Hematopoietic multipotent progenitor cell treated with erythropoietin and hydrocortisone succinate and interleukin-3 and kit ligand, for 6 days (in vitro differentiated cells): ENCODE measurements around the gene LAMA3.
A peak's percentile ranks its signal among the peaks of the same experiment; 100 is the strongest.

Experiments
- DNase-seq: peaks from one replicate; pipeline ENCODE4 v3.0.0-alpha.2; 2015

Gene LAMA3

GRCh38 chr18:23918395-23919032 lies 229.3 kb downstream of the LAMA3 start:
- DNase-seq = peak; percentile 92

DNA sequence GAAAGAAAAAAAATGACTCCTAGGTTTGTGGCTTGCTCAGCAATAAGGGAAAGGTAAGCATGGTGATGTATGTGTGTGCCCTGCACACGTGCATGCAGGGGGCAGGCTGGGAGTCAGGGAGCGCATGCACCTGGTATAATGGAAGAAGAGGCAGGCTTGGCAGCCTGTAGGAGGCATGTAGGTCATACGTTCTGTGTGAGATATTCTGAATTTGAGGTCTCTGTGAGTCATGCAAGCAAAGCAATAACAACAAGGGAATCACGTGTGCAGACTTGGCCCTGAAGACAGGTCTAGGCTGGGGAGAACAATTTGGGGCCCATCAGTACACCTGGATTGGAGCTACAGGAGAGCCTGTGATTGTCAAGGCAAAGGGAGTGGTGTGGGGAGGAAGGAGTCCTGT lies 230.8 kb downstream of the LAMA3 start:
- no peak for DNase-seq

GRCh38 chr18:23921716-23922285 lies 232.5 kb downstream of the LAMA3 start:
- no peak for DNase-seq

GRCh38 chr18:23922939-23923338 lies 233.7 kb downstream of the LAMA3 start:
- no peak for DNase-seq

GRCh38 chr18:23924813-23925212 lies 235.6 kb downstream of the LAMA3 start:
- no peak for DNase-seq

GRCh38 chr18:23926571-23926970 lies 237.3 kb downstream of the LAMA3 start:
- DNase-seq = no peak

DNA sequence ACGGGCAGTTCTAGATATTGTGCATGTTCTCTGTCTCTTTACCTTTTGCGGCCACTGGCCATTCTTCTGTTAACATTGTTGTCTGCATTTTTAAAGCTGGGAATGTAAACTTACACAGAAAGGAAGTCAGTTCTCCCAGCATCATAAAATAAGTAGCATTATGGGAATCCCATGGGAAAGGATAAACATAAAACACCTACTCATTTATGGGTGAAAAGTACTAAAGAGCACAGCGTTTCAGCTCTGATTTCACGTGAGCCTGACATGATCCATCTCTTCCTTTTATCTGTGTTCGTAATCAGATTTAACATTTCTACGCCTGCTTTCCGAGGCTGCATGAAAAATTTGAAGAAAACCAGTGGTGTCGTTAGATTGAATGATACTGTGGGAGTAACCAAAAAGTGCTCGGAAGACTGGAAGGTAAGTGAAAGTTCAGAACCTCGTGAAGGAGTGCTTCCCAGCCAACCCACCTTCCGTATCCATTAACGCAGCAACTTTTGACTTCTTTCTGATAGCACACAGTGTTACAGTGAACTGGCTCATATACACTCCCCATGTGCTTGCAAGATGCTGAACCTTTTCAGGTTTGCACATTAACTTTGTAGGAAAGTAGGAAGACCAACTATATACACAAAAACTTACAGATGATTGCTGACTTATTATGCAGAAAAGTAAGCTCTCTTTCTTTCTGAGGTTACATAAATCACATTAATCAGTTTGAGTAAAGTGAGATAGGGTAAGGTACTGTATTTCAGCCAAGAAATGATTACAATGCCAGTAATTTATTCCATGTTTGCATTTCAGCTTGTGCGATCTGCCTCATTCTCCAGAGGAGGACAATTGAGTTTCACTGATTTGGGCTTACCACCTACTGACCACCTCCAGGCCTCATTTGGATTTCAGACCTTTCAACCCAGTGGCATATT lies 238.8 kb downstream of the LAMA3 start:
- DNase-seq = no peak

DNA sequence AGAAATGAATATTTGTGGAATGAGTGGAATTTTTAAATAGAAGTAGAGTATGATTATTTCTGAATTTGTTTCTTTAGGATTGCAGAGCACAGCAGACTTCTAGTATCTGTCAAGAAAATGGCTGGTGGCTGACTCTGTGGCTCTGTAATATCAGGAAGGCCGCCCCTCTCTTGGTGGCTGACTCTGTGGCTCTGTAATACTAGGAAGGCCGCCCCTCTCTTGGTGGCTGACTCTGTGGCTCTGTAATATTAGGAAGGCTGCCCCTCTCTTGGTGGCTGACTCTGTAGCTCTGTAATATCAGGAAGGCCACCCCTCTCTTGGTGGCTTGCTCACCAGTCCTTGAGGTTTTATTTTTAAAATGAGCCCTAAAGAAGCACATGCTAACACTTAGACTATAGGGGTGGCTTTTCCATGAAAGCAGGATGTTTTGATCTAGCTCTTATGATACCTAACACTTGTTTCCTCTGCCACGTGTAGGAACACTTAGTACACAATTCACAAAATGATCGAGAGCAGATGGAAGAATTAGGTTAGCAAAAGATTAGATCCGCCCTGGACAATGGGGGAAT lies 240.2 kb downstream of the LAMA3 start:
- no peak for DNase-seq

GRCh38 chr18:23930002-23930401 lies 240.7 kb downstream of the LAMA3 start:
- no peak for DNase-seq

DNA sequence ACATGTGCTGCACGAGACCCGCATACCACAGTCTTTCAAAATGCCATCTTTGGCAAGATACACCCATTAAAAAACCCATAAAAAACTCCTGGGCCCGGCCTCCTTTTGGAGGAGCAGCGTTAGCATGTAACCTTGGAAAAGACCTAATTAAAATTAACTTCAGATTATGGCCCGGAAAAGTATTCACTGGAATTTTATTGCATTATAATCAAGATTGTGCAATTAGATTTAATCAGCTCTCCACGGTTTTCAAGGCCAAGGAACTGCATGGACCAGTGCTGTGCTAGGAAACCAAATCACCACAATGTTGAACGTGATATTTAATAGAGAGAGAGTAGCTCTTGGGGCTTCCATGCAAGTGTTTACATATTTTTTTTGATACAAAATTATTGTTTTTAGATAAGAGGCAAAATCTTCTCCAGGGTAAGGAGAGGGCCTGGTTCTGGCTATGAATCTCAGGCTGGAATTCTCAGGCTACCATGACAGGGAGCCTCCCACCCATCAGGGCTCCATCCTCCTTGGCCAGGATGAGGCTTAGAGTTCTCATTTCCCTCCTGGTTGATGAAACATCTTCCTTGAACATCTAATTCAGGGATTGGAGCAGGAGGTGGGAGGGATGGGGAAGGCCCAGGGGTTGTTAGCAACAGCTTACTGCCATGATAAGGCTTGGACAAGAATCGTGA lies 243.3 kb downstream of the LAMA3 start:
- DNase-seq = no peak

DNA sequence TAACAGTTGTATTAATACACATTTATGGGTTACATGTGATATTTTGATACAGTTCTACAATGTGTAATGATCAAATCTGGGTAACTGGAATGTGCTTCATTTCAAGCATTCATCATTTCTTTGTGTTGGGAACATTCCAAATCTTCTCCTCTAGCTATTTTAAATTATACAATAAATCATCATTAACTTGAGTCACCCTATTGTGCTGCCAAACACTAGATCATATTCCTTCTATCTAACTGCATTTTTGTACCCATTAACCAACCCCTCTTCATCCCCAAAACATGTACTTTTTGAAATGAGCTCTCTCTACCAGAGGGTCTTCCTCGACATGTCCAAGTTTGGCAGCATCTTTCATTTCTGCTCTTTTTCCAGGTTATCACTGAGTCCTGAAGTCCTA lies 244.2 kb downstream of the LAMA3 start:
- no peak for DNase-seq

DNA sequence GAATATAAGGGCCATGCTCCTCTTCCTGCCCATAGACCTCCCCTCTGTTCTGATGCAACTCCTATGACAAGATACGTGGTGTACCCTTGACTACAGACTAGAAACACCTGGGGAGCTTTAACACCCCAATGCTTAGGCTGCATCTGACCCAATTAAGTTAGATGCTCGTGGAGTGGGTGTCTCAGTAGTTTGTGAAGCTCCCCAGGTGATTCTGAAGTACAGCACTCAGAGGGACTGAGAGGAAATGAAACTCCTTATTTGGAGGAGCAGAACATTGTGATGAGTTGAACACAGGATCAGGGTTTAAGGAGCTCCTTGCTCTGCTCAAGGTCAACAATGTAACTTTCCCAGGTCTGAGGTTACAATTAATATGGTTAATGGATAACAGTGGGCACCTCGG lies 245.0 kb downstream of the LAMA3 start:
- DNase-seq = no peak

- DNase-seq = no peak
Observed at GRCh38 chr18:23934863-23935262, 245.6 kb downstream of the LAMA3 start.

GRCh38 chr18:23935804-23936203 lies 246.6 kb downstream of the LAMA3 start:
- no peak for DNase-seq

DNA sequence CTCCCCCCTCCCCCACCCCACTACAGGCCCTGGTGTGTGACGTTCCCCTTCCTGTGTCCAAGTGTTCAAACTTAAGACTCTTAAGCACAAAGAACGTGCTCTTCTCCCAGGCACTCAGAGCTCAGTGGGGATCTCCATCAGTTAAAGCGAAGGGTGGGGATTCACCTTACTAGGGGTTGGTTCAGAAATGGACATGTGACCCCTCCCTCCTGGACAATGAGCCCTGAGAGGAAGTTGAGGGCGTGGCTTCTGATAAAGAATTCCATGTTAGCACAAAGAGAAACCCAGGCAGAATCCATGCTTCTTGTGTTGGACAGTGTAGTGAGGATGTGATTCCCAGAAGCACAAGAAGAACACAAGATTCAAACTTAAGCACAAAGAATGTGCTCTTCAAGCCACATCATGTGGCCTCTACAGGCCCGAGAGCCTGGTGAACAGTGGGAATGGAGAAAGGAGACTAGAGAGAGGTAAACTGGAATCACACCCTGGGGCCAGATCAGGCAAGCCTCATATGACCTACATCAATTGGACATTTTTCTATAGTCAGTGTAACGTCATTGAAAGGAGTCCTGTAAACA lies 247.2 kb downstream of the LAMA3 start:
- peak; percentile 7 for DNase-seq

DNA sequence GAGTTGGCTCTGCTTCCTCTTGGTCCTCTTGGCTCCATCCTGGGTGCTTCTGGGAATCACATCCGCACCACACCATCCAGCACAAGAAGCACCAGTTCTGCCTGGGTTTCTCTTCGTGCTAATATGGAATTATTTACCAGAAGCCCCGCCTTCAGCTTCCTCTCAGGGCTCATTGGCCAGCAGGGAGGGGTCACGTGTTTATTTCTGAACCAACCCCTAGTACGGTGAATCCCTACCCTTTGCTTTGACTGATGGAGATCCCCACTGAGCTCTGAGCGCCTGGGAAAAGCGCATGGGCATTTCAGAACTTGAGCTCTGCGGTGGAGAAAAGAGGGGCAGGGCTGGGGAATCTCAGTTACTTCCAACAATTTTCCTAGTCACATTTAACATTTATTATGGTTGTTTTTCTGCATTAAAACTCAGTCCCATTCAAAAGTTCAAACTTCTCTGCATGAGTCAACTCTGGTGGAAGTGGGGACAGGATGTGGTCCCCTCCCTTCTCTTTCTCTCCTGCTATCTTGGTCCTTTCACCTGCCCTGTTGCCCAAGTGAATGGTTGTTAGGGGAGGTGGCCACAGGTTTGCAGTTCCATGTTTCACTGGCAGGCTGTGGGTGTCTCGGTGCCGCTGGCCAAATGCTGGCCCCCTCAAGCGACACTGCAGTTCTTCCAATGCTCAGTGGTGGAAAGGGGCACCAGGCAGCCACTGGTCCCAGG lies 248.9 kb downstream of the LAMA3 start:
- DNase-seq = no peak

DNA sequence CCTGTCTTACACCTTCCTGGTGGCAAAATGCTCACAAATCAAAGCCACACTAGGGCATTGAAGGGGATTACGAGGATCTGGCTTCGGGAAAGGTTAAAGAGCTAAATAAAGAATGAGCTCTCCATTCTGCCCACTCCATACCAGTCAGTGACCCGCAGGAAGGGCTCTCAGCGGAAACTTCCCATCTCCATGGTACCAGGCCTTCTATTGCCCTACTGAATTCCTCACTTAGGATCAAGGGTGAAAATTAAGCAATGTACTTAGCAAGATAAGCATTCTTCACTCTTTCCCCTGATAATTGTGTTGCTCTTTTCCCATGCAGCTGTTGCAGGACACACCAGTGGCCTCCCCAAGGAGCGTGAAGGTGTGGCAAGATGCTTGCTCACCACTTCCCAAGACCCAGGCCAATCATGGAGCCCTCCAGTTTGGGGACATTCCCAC lies 249.7 kb downstream of the LAMA3 start:
- DNase-seq = no peak

- DNase-seq = no peak
Observed at GRCh38 chr18:23939366-23939765, 250.1 kb downstream of the LAMA3 start.

DNA sequence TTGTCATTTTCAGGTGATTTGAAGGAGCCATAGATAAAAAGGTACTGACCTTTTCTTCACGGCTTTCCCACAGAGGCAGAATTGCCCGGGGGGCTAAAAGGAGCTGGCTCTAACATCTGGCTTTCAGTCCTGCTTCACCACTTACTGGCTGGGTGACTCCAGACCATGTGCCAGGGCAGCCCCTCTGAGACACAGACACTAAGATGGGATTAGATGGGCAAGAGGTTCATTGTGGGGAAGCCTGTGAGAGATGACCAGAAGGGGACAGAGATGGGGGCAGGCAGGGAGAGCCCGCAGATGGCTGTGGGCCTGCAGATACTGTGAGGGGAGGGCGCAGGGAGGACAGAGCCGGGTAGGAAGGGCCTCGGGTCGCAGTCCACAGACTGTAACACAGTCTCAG lies 250.6 kb downstream of the LAMA3 start:
- no peak for DNase-seq

- DNase-seq = no peak
Observed at GRCh38 chr18:23941791-23942190, 252.5 kb downstream of the LAMA3 start.

GRCh38 chr18:23943104-23943503 lies 253.9 kb downstream of the LAMA3 start:
- DNase-seq = no peak
